C1 segment of cervical spinal cord (tissue), 14 donors: ENCODE data around the gene SERPINA3.
"Not testable (repeated sequence)": the region's sequence is repeated elsewhere in the genome, so short reads cannot be mapped to it uniquely, and the experiment has no call there.

Source experiments
- DNase-seq, 14 donors: peaks; one replicate each; lab custom pipeline; 2025; lab: John Stamatoyannopoulos, UW

SERPINA3 gene

GRCh38 chr14:94612174-94612573, at the start of gene SERPINA3:
SERPINA3 (plus strand) TSS chr14:94612391; CDS start chr14:94614442, 2,051 bp downstream.
- peak in 3 of 14 donors; percentile 18 to 75 (median 52) for DNase-seq

GRCh38 chr14:94562941-94563883, 49.0 kb upstream of the SERPINA3 start:
- DNase-seq = no peak

- no peak for DNase-seq
Observed at GRCh38 chr14:94564381-94564780, 47.8 kb upstream of the SERPINA3 start.

GRCh38 chr14:94568186-94568585, 44.0 kb upstream of the SERPINA3 start:
- DNase-seq = no peak

- no peak for DNase-seq
Observed at GRCh38 chr14:94569381-94570001, 42.7 kb upstream of the SERPINA3 start.

- DNase-seq = no peak
Observed at GRCh38 chr14:94570002-94570400, 42.2 kb upstream of the SERPINA3 start.

- DNase-seq = no peak
Observed at GRCh38 chr14:94570440-94570839, 41.8 kb upstream of the SERPINA3 start.

GRCh38 chr14:94571395-94571794, 40.8 kb upstream of the SERPINA3 start:
- DNase-seq = peak in 6 of 14 donors; percentile 10 to 65 (median 22)

GRCh38 chr14:94571950-94572349, 40.2 kb upstream of the SERPINA3 start:
- peak in 2 of 14 donors; percentile 15 to 40 for DNase-seq

GRCh38 chr14:94572637-94573303, 39.4 kb upstream of the SERPINA3 start:
- DNase-seq = no peak

GRCh38 chr14:94573475-94574277, 38.5 kb upstream of the SERPINA3 start:
- DNase-seq = no peak

- DNase-seq = no peak
Observed at GRCh38 chr14:94574336-94574735, 37.9 kb upstream of the SERPINA3 start.

- no peak for DNase-seq
Observed at GRCh38 chr14:94575730-94576585, 36.2 kb upstream of the SERPINA3 start.

- DNase-seq = not testable (repeated sequence)
Observed at GRCh38 chr14:94577472-94577871, 34.7 kb upstream of the SERPINA3 start.

- DNase-seq = no peak
Observed at GRCh38 chr14:94578712-94579111, 33.5 kb upstream of the SERPINA3 start.

- peak in 1 of 14 donors; percentile 16 for DNase-seq
Observed at GRCh38 chr14:94581127-94581999, 30.8 kb upstream of the SERPINA3 start, which contains the start of gene SERPINA5. SERPINA5 (plus strand) TSS chr14:94581426; CDS start chr14:94587363, 5,937 bp downstream.

GRCh38 chr14:94582199-94582750, 29.9 kb upstream of the SERPINA3 start:
- no peak for DNase-seq

- no peak for DNase-seq
Observed at GRCh38 chr14:94582851-94583250, 29.3 kb upstream of the SERPINA3 start.

- DNase-seq = no peak
Observed at GRCh38 chr14:94583557-94583956, 28.6 kb upstream of the SERPINA3 start.
